G401 (cell line): Measurements from ENCODE around the gene CCNL2. TPM values are rescaled to one million over a fixed set of nuclear protein-coding genes. Genes with fewer than 3 reads are reported as not detected.
A peak's percentile ranks its signal among the peaks of the same experiment; 100 is the strongest.
"Not testable (repeated sequence)": the region's sequence is repeated elsewhere in the genome, so short reads cannot be mapped to it uniquely, and the experiment has no call there.

Experiments
- DNase-seq: peaks from one replicate; pipeline ENCODE4 v3.0.0-alpha.2; 2015; ENCODE audit warnings: low spot score
- in situ Hi-C: cut with HindIII; loops from 2 replicates; pipeline ENCODE4 v1.10.0; 2016; ENCODE audit warnings: low sequenced_read_pairs, mixed read lengths
- total RNA-seq: library from RNA; depleted of rRNA; stranded (reverse); fragments of >200 nt; shearing (Covaris generic); gene quantifications from 2 replicates; pipeline ENCODE4 v1.2.3, GENCODE V29; 2014

Gene CCNL2
- total RNA-seq, 1 experiment from 2014 or later, result 105 TPM

DNA sequence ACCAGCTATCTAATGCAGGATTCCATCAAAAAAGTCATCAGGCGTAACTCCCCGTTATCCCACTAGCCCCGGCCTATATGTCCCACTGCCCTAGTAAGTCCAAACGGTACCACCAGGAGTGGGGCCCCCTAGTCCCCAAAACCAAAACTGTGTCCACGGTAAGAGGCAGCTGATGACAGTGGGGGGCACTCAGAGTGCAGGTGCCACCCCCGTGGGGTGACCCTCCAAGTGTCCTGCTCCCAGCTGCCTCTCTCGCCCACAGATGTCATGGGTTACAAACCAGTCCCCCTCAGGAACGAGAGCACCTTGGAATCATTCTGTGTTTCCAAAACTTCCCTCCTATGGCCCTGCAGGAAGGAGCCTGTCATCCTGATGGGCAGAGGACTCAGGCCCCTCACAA, 13.2 kb downstream of the CCNL2 start:
- DNase-seq, result no peak
- in situ Hi-C loops, result no loop called here

DNA sequence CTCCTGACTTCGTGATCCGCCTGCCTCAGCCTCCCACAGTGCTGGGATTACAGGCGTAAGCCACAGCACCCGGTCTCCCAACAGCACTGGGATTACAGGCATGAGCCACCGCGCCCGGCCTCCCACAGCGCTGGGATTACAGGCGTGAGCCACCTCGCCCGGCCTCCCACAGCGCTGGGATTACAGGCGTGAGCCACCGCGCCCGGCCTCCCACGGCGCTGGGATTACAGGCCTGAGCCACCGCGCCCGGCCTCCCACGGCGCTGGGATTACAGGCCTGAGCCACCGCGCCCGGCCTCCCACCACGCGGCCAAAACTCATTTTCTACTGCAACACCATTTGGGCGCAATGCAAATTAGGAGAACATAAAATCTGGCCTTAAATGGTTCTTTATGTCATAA, 13.8 kb downstream of the CCNL2 start:
- in situ Hi-C loops, DNase-seq: not testable (repeated sequence)

DNA sequence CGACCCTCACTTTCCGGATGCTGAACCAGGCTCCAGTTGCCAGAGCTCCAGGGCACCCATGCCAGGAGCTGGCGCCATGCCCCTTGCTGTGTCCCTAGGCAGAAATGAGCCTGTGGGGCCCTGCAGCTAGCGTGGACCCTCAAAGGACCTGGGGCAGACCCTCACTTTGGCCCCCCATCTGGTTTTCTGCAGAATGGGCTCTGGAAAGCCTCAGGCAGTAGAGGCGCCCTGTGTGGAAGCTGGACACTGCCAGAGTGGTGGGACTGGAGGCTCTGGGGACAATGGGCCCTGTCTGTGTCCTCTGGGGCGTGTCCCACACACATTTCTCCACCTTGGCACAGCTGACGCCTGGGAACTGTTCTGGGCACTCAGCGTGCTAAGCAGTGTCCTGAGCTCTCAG, 17.8 kb downstream of the CCNL2 start:
- no peak for DNase-seq
- in situ Hi-C loops, result no loop called here

DNA sequence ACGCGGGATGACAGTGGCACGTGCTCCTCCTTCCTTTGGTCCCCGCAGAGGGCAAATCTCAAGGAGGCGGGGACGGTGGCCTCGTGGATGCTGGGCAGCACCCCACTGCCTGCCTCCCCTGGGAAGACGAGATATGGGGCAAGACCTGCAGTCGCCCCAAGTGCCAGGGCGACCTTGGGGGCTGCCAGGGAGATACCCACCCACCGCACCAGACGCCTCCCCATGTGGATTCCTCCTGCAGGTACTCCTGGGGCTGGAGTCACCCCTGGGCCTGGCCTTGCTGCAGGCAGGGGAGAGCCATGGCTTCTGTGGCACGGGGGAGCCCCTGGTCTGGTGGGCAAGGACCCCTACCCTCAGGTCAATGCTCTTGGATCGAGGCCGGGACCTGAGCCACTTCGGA, 18.3 kb downstream of the CCNL2 start:
- in situ Hi-C loops, result no loop called here
- no peak for DNase-seq

DNA sequence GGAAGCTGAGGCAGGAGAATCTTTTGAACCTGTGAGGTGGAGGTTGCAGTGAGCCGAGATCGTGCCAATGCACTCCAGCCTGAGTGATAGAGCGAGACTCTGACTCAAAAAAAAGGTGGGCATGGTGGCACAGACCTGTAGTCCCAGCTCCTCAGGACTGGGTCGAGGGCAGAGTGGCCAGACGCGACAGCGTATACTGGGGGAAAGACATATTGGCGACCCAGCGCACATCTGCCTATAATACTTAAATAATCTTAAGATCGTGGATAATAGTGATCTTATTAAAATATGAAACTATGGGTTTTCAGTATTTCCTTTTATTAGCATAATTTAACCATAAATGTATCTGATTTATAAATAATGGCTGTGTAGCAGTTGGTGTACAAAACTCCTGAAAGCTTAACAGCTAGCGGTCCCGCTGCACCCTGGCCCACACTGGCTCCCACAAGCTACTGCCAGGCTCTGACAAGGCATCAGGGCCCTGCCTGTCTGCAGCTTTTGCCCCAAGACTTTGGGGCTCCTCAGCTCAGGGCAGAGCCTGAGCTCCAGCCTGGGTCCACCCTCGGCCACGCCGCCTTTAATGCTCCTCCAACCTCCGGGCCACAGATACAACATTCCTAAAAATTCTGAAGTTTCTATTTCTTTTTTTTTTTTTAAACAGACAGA, 21.5 kb downstream of the CCNL2 start:
- in situ Hi-C loops, result loop anchor here (10.0 kb wide), 2 partner anchors 57 to 187 kb away; partner anchors contain the start of gene VWA1

DNA sequence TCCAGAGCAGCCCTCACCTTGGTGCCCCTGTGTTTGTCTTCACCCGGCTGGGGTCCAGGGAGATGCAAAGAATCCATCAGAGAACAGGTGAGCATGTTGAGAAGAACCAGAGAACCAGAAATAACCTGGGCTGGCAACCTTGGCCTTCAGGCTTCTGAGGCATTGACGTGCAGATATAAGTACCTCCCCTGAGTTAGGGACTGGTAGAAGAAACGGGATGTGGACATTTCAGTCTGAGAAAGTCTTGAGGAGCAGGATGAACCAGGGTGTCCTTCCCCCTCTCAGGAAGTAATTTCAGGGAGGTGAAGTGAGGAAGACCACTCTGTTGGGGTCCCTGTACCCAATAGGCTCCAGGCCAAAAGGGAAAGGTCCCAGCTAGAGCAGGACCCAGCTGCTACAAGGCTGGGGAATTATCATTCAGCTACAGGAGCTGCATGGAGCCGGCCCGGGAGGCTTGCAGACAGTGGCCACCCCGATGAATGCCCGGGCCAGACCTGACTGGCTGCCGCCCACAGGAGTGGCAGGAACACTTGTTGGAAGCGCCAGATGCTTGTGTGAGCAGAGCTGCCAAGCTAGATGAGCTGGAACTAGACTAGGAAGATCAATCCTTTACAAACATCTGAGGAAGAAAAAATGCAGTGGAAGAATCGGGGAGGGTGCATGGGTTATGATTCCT, 22.4 kb downstream of the CCNL2 start:
- in situ Hi-C loops, result loop anchor here (10.0 kb wide), 2 partner anchors 58 to 188 kb away; partner anchors contain the start of gene VWA1
- DNase-seq, result no peak

More for the DNA sequence above, 21.5 kb downstream of the CCNL2 start:
- no peak for DNase-seq

DNA sequence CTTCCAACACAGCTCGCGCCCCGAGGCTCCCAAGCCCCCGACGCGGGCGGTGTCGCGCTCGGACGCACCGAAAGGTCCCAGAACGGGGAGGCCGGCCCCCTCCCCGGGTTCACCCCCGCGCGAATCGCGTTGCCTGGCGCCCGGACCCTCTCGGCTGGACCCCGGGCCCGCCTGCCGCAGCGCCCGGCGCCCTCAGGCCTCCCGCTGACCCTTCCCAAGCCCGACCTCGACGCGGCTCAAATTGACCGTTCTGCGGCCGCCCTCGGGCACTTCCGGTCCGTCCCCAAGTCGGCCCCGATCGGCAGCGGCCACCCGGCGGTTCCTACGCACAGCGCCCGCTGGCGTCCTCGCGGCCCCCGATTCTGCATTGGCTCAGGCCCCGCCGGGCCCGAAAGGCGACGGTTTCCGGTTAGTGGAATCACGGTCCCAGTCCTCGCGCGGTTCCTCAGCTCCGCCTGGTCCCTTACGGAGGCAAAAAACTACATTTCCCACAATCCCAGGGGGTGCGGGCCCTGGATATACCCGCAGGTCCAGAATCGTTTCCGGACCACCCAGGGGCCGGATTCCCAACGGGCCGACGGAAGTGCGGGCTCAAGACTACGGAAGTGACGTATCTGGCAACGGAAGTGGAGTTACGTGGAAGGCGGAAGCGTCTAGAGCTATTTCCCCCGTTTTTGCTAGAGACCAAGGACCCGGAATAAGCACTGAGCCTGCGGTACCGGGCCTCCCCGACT, 24.0 kb downstream of the CCNL2 start, which contains the start of gene AURKAIP1:
Gene AURKAIP1, minus strand, starts transcription at position 279 of the 734 bp plus-strand sequence. CDS start 451 bp downstream, outside the sequence.
- in situ Hi-C loops, result loop anchor here (10.0 kb wide), 2 partner anchors 60 to 190 kb away; partner anchors contain the start of gene VWA1
- DNase-seq, result peak; percentile 100

DNA sequence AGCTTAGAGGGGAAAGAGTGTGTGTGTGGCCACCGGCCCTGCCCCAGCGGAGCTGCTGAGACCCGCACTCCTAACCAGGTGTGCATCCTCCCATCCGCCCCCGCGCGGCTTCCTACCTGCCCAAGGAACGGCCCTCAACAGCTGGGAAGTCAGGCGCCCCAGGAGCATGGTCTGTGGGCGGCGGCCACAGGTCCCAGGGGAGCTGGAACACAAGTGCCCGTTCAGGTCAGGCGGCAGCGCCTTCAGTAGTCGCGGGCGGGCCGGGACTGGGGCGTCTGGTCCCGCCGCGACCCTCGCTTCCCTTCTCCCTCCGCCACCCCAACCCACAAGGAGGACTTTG, 24.6 kb downstream of the CCNL2 start:
- DNase-seq, result no peak
- in situ Hi-C loops, result loop anchor here (10.0 kb wide), 2 partner anchors 60 to 190 kb away; partner anchors contain the start of gene VWA1

DNA sequence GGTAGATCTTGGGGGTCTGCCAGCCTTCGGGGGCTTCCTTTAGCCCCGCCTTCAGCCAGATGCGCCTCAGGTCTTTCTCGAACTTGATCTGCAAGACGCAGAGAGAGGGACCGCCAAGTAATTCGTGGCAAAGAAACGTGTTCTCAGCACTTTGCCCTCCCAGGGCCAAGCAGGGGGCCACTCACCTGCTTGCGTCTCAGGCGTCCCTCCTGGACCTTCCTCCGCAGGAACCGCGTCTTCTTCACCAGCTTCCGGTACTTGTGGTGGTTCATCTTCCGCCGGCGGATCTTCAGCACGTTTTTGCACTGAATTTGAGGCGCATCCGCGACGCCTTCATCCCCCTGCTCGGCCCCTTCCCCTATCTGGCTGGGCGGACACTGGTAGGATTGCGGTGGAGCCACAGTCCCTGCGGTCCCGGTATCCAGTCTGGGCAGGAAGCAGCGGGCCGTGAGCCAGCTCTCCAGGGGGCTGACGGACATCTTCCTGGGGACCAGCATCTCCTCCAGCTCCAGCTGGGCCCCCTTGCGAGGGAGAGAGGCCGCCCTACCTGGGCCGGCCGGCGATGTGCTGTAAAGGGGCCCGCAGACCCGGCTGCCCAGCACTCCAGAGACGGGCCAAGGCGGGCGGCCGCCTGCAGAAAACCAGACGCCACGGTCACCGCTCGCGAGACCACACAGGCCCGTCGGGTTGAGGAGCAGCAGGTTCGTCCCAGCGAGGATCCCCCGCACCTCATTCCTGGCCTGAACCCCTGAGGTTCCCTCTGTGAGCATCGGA, 25.1 kb downstream of the CCNL2 start:
- in situ Hi-C loops, result loop anchor here (10.0 kb wide), 2 partner anchors 61 to 191 kb away; partner anchors contain the start of gene VWA1

DNA sequence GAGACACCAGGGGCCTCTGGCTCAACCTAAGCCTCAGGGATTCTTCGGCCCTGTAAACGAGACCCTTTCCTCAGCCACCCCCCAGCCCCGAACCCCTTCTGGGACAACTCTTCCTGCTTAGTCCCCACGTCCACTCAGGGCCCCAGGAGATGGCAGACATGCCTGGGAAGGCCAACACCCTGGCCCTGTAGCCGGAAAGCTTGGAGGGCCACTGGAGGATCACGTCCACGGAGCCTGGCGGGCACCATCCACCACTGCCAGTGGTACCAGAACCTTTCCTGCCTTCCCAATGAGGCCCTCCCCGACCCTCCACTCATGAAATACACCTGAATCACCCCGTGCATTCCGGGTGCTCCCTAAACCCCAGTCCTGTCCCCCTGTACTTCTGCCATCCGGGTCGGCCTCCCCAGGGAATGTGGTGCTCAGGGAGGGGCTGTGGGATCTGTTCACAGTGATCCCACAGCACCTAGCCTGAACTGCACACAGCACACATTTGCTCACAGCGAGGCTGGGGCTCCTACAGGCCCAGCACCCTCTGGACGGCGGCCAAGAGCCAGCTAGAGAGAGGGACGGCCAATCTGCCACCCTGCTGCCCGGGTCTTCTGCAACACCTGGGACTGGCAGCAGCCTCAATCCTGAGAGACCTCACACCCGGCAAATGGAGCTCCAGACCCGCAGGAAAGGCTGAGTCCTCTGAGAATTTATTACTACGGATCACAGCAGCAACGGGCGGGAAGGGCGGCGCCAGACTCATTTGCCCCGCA, 25.9 kb downstream of the CCNL2 start:
- in situ Hi-C loops, result loop anchor here (10.0 kb wide), 2 partner anchors 62 to 192 kb away; partner anchors contain the start of gene VWA1
- no peak for DNase-seq

More for the DNA sequence above, 25.1 kb downstream of the CCNL2 start:
- DNase-seq, result no peak

DNA sequence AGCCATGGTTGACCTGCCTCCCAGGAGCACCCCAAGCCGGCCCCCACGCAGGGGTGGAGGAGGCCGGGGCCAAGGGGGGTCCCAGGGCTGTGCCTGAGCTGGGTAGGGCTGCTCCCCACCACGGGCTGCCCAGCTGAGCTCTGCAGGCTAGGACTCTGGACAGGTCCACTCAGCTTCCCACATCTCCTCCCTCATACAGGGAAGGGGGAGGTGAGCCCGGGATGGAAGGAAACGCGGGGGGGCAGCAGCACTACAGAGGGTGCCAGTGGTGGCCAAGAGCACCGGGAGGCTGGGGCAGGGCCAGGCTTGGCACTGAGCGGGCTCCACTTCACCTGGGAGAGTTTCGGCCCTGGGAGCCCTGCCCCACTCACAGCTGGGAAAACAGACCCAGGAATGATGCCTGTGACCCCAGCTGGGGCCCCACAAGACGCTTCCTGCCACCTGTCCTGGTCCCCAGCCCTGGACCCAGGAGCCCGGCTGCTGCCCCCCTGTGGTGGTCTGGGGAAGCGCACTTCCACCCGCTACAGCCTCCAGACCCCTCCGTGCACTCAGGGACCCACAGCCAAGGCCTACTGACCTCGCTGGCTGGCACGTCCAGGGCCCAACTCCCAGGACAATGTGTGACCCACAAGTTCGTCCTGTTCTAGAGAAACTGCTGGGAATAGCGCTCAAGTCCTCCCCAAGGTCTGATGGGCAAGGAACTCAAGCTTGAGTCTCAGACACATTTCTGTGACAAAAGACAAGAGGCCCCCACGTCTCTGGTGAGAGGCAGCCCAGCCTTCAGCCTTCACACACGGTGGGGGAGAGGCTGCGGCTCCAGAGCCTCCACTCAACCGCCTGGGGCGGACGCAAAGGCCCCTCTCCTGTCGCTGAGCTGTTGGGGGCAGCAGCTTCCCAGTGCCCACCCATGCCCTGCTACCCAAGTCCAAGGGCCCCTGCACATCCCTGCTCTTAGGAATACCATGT, 27.1 kb downstream of the CCNL2 start:
- DNase-seq, result peak; percentile 36
- in situ Hi-C loops, result loop anchor here (10.0 kb wide), 2 partner anchors 63 to 193 kb away; partner anchors contain the start of gene VWA1

DNA sequence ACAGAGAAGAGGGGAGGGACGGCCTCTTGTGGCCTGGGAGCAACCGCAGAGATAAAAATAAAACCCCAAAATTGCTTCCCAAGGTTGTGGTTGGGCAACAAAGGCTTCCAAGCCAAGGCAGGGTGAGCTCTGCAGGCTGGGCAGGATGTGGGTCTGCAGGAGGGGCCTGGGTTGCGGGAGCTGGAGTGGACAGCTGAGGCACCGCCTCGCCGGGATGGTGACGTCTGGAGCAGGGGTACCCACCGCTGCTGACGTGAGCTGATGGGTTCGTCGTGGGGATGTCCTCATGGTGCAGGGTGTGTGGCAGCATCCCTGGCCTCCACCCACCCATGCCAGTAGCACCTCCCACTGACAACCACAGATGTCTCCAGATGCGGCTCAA, 27.8 kb downstream of the CCNL2 start:
- in situ Hi-C loops, result loop anchor here (10.0 kb wide), 2 partner anchors 63 to 193 kb away; partner anchors contain the start of gene VWA1
- no peak for DNase-seq

DNA sequence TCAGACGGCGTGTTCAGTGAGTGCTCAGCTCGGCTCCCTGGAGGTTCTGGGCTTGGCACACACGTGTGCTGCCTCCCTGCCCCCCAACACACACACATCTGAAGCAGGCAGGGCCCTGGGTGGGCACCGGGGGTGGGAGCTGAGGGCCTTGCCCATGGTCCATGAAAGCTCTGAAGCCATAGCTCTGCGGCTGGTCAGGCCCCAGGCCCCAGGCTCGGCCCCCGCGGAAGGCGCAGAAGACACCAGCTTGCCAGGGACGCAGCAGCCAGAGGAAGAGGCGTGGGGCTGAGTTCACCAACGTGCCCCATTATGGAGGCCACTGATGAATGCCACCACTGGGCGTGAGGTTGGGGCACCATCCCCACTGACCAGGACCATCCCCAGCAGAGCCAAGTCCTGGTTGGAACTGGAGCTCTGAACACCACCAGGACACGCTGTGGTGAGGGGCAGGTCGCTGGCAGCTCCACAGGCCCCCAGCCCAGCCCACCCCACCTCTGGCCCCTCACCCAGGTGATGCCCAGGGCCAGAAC, 28.3 kb downstream of the CCNL2 start:
- in situ Hi-C loops, result loop anchor here (10.0 kb wide), 2 partner anchors 64 to 194 kb away; partner anchors contain the start of gene VWA1
- DNase-seq, result no peak

DNA sequence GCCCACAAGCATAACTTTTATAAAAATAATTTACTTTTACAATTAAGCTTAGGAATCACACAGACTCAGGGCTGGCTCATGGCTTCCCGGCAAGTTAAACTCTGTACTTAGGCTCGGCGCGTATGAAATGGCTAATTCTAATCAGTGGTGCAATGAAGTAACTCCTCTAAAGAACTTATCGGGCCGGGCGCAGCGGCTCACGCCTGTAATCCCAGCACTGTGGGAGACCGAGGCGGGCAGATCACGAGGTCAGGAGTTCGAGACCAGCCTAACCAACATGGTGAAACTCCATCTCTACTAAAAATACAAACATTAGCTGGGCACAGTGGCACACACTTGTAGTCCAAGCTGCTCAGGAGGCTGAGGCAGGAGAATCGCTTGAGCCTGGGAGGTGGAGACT, 29.0 kb downstream of the CCNL2 start:
- not testable (repeated sequence) for DNase-seq
- in situ Hi-C loops, result loop anchor here (10.0 kb wide), 2 partner anchors 65 to 195 kb away; partner anchors contain the start of gene VWA1

DNA sequence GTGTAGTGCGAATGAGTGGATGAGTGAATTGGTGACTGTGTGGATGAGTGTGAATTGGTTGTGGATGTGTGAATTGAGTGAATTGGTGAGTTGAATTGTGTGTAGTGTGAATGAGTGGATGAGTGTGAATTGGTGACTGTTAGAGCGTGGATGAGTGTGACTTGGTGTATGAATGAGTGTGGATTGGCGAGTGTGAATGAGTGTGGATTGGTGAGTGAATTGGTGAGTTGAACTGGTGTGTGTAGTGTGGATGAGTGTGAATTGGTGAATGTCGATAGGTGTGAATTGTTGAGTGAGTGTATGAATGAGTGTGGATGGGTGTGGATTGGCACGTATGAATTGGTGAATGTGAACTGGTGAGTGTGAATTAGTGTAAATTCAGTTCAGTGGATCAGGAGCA, 31.8 kb downstream of the CCNL2 start:
- DNase-seq, result no peak
- in situ Hi-C loops, result no loop called here

DNA sequence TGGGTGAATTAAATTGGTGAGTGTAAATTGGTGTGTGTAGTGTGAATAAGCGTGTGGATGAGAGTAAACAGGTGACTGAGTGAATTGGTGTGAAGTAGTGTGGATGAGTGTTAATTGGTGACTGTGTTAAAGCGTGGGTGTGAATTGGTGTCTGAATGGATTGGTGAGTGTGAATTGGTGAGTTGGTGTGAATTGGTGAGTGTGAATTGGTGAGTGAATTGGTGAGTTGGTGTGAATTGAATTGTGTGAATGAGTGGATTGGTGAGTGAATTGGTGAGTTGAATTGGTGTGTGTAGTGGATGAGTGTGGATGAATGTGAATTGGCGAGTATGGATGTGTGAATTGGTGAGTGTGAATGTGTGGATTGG, 32.5 kb downstream of the CCNL2 start:
- no peak for DNase-seq
- in situ Hi-C loops, result no loop called here
